Measurements from ENCODE around the gene LGALSL. TPM values are rescaled to one million over a fixed set of nuclear protein-coding genes. Genes with fewer than 3 reads are reported as not detected.

The LGALSL gene
- polyA plus RNA-seq, 1 donor (not counting 4 experiments of a cell fraction or from before 2014, with no cell fraction given): 55.4 TPM

DNA sequence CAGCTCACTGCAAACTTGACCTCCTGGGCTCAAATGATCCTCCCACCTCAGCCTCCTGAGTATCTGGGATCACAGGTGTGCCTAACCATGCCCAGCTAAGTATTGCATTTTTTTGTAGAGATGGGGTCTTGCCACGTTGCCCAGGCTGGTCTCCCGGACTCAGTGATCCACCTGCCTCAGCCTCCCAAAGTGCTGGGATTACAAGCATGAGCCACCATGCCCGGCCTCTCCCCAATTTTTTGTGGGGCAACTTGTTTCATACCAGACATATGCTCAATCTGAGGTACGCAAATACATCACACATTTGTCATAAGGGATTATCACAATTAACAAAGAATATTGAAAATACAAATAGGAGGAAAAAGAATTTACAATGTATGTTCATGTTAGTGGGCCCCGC is 27.7 kb downstream of the LGALSL start:
- Histone ChIP-seq H3K27ac (ENCODE audit: control insufficient read depth, insufficient read depth, low read length) (no peak overlapping the region), H3K9me1 (ENCODE audit: control insufficient read depth, extremely low read depth, insufficient read depth, low read length) (no peaks in the 10 kb centered on the region), H3K4me2 (ENCODE audit: control insufficient read depth, extremely low read depth, insufficient read depth, low read depth, low read length) (no peak overlapping the region), H4K20me1 (ENCODE audit: control insufficient read depth, extremely low read depth, insufficient read depth, low read length) (no peaks in the 10 kb centered on the region), H3K36me3 (ENCODE audit: control insufficient read depth in 2 of 2, extremely low read depth in 1 of 2, insufficient read depth in 2 of 2, low read length in 2 of 2) (no peaks in the 10 kb centered on the region), H3K9ac (ENCODE audit: control insufficient read depth, extremely low read depth, insufficient read depth, low read length) (no peak overlapping the region), H2AFZ (ENCODE audit: control insufficient read depth, low read length) (no peak overlapping the region), H3K79me2 (ENCODE audit: control insufficient read depth, insufficient read depth, low read length) (no peaks in the 10 kb centered on the region), H3K27me3 (ENCODE audit: control insufficient read depth, extremely low read depth, insufficient read depth, low read length) (no peaks in the 10 kb centered on the region), H3K9me3 (ENCODE audit: control insufficient read depth, low read depth, low read length) (no peaks in the 10 kb centered on the region), H3K4me3 (ENCODE audit: control insufficient read depth in 2 of 3, extremely low read depth in 1 of 3, insufficient read depth in 2 of 3, low read depth in 1 of 3, low read length in 3 of 3) (no peak overlapping the region), H3K4me1 (ENCODE audit: control insufficient read depth, extremely low read depth, insufficient read depth, low read length) (peaks cover 35% of the 10 kb centered on the region)
- FAIRE-seq (no peak), DNase-seq (ENCODE audit: low read depth, low spot score) (no peak)
- dilution Hi-C loops (cut with MboI; ENCODE audit: extremely low pct_ligation_motif_present, low sequenced_read_pairs): no loop called here
- TF ChIP-seq CTCF (optimal IDR thresholded peaks at IDR 0.05 in 1 of 3, IDR thresholded peaks at IDR 0.05 in 1 of 3, conservative IDR thresholded peaks at IDR 0.05 in 1 of 3; ENCODE audit: extremely low read depth in 1 of 3, insufficient read depth in 2 of 3, low read length in 3 of 3) (no peak), EZH2 (IDR thresholded peaks at IDR 0.05; ENCODE audit: low read length) (no peak)

DNA sequence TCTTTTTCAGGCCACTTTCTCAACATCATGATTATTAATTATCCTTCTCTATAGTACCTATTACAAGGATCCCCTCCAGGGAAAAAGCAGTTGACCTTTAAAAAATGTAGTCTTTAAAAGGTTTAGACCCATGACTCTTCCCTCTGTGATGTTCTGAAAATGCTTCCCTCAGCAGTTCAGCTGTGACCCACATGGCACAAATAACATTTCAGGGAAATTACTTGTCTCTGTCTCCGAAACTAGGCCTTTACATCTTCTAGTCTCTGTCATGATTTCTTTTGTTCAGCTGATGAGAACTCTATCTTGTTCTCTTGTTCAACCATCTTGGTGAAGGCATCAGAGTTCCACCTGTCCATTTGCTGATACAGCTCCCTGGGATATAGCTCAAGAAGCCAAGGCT is 28.3 kb downstream of the LGALSL start:
- no peak for FAIRE-seq
- no peak for DNase-seq (ENCODE audit: low read depth, low spot score)
- TF ChIP-seq CTCF (optimal IDR thresholded peaks at IDR 0.05 in 1 of 3, IDR thresholded peaks at IDR 0.05 in 1 of 3, conservative IDR thresholded peaks at IDR 0.05 in 1 of 3; ENCODE audit: extremely low read depth in 1 of 3, insufficient read depth in 2 of 3, low read length in 3 of 3) (no peak), EZH2 (IDR thresholded peaks at IDR 0.05; ENCODE audit: low read length) (no peak)
- Histone ChIP-seq H3K4me1 (ENCODE audit: control insufficient read depth, extremely low read depth, insufficient read depth, low read length) (peaks cover 41% of the 10 kb centered on the region), H3K27me3 (ENCODE audit: control insufficient read depth, extremely low read depth, insufficient read depth, low read length) (no peaks in the 10 kb centered on the region), H3K9me3 (ENCODE audit: control insufficient read depth, low read depth, low read length) (no peaks in the 10 kb centered on the region), H3K79me2 (ENCODE audit: control insufficient read depth, insufficient read depth, low read length) (no peaks in the 10 kb centered on the region), H3K4me3 (ENCODE audit: control insufficient read depth in 2 of 3, extremely low read depth in 1 of 3, insufficient read depth in 2 of 3, low read depth in 1 of 3, low read length in 3 of 3) (no peak overlapping the region), H3K9ac (ENCODE audit: control insufficient read depth, extremely low read depth, insufficient read depth, low read length) (no peak overlapping the region), H3K27ac (ENCODE audit: control insufficient read depth, insufficient read depth, low read length) (no peak overlapping the region), H3K4me2 (ENCODE audit: control insufficient read depth, extremely low read depth, insufficient read depth, low read depth, low read length) (no peak overlapping the region), H3K9me1 (ENCODE audit: control insufficient read depth, extremely low read depth, insufficient read depth, low read length) (no peaks in the 10 kb centered on the region), H3K36me3 (ENCODE audit: control insufficient read depth in 2 of 2, extremely low read depth in 1 of 2, insufficient read depth in 2 of 2, low read length in 2 of 2) (no peaks in the 10 kb centered on the region), H2AFZ (ENCODE audit: control insufficient read depth, low read length) (no peak overlapping the region), H4K20me1 (ENCODE audit: control insufficient read depth, extremely low read depth, insufficient read depth, low read length) (no peaks in the 10 kb centered on the region)
- dilution Hi-C loops (cut with MboI; ENCODE audit: extremely low pct_ligation_motif_present, low sequenced_read_pairs): no loop called here
